Measurements from ENCODE around the gene VPS29.

VPS29 gene

DNA sequence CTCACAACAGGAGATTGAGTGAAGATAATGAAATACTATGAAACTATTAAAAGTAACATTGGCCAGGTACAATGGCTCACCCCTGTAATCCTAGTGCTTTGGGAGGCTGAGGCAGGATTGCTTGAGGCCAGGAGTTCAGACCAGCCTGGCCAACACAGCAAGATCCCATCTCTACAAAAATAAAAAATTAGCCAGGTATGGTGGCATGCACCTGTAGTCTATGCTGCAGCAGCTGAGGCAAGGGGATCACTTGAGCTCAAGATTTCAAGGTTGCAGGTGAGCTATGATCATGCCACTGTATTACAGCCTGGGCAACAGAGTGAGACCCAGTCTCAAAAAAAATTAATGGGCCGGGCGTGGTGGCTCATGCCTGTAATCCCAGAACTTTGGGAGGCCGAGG lies 15.1 kb upstream of the VPS29 start:
- Mint-ChIP-seq H3K4me3 (no peak overlapping the region), H3K27me3 (ENCODE audit: low read depth, poor library complexity) (peaks cover 24% of the 10 kb centered on the region), H3K27ac (no peak overlapping the region), H3K4me1 (no peaks in the 10 kb centered on the region), H3K9me3 (no peaks in the 10 kb centered on the region), H3K36me3 (ENCODE audit: low read depth) (no peaks in the 10 kb centered on the region)
- TF ChIP-seq, protein P1, sequence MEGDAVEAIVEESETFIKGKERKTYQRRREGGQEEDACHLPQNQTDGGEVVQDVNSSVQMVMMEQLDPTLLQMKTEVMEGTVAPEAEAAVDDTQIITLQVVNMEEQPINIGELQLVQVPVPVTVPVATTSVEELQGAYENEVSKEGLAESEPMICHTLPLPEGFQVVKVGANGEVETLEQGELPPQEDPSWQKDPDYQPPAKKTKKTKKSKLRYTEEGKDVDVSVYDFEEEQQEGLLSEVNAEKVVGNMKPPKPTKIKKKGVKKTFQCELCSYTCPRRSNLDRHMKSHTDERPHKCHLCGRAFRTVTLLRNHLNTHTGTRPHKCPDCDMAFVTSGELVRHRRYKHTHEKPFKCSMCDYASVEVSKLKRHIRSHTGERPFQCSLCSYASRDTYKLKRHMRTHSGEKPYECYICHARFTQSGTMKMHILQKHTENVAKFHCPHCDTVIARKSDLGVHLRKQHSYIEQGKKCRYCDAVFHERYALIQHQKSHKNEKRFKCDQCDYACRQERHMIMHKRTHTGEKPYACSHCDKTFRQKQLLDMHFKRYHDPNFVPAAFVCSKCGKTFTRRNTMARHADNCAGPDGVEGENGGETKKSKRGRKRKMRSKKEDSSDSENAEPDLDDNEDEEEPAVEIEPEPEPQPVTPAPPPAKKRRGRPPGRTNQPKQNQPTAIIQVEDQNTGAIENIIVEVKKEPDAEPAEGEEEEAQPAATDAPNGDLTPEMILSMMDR (IDR thresholded peaks at IDR 0.05): no peak
- DNase-seq: no peak

DNA sequence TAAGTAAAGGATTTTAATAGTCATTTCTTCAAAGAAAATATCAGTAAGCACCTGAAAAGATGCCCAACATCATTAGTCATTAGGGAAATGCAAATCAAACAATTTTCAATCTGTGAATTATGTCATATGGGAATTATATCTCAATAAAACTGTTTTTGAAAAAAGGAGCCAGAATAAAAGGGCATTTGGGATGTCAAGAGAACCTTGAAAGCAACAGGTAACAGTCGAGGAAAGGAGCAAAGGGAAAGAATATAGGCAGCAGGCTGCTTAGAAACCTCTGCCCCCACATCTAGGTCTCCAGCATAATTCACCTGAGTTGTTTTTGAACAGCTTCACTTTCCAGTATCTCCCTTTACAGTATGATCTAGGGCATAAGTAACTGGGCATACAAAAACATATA lies 12.5 kb upstream of the VPS29 start:
- TF ChIP-seq, protein P1 (IDR thresholded peaks at IDR 0.05): no peak
- Mint-ChIP-seq H3K27ac (no peak overlapping the region), H3K9me3 (peaks cover 5% of the 10 kb centered on the region), H3K36me3 (ENCODE audit: low read depth) (no peaks in the 10 kb centered on the region), H3K27me3 (ENCODE audit: low read depth, poor library complexity) (peaks cover 31% of the 10 kb centered on the region), H3K4me1 (no peaks in the 10 kb centered on the region), H3K4me3 (no peak overlapping the region)
- no peak for DNase-seq

DNA sequence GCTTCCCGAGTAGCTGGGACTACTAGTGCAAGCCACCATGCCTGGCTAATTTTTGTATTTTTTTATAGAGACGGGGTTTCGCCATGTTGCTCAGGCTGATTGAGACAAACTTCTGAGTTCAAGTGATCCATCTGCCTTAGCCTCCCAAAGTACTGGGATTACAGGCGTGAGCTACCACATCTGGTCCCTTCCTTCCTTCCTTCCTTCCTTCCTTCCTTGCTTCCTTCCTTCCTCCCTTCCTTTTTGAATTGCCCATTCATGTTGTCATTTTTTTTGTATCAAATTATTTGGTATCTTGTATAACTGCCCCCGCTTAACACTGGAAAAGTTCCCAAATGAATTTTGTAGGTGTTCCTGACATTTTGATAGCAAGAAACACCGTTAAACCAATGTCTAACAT lies 11.9 kb upstream of the VPS29 start:
- TF ChIP-seq, protein P1 (IDR thresholded peaks at IDR 0.05): no peak
- Mint-ChIP-seq H3K36me3 (ENCODE audit: low read depth) (no peaks in the 10 kb centered on the region), H3K4me3 (no peak overlapping the region), H3K9me3 (peaks cover 5% of the 10 kb centered on the region), H3K4me1 (no peaks in the 10 kb centered on the region), H3K27ac (no peak overlapping the region), H3K27me3 (ENCODE audit: low read depth, poor library complexity) (peaks cover 35% of the 10 kb centered on the region)
- no peak for DNase-seq

DNA sequence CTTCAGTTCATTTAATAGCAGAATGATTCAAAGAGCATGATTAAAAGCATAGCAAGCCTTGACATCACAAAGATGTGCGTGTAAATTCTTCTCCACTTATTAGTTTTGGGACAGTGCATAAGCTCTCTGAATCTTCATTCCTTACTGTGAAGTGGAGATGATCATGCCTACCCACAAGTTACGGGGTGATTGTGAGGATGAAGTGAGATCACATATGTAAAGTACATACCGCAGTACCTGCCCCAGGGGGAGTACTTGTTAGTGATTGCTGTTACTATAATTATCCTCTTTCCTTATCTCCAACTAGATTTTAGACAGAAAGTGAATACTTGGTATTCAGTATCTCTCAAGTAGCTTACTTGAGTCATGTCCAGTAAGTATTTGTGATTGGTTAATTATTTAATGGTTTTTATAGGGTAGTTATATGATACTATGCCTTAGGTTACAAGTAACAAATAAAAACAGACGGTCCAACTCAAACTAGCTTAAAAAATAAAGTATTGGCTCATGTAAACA lies 6.2 kb upstream of the VPS29 start:
- Mint-ChIP-seq H3K9me3 (peaks cover 5% of the 10 kb centered on the region), H3K4me3 (no peak overlapping the region), H3K27ac (no peak overlapping the region), H3K4me1 (no peaks in the 10 kb centered on the region), H3K27me3 (ENCODE audit: low read depth, poor library complexity) (peaks cover 23% of the 10 kb centered on the region), H3K36me3 (ENCODE audit: low read depth) (no peaks in the 10 kb centered on the region)
- no peak for DNase-seq
- TF ChIP-seq, protein P1 (IDR thresholded peaks at IDR 0.05): no peak

DNA sequence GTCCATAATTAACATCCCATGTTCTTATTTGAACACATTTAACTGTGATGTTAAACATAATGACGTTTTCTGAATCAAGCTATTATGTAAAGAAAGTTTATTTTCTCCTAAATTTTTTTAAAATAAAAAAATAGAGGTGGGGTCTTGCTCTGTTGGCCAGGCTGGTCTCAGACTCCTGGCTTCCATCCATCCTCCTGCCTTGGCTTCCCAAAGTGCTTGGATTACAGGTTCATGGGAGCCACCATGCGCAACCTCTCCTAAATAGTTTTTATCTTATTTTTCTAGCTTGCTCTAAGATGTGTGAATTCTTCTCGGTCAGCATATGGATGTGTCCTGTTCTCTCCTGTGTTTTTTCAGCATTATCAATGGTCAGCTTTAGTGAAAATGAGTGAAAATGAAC lies 3.4 kb upstream of the VPS29 start:
- no peak overlapping the region for H3K27ac Mint-ChIP-seq
- H3K27me3 Mint-ChIP-seq (ENCODE audit: low read depth, poor library complexity): peaks cover 19% of the 10 kb centered on the region
- H3K4me1 Mint-ChIP-seq: peaks cover 21% of the 10 kb centered on the region
- no peak for DNase-seq
- H3K9me3 Mint-ChIP-seq: peaks cover 11% of the 10 kb centered on the region
- TF ChIP-seq, protein P1 (IDR thresholded peaks at IDR 0.05): no peak
- peaks cover 8% of the 10 kb centered on the region for H3K36me3 Mint-ChIP-seq (ENCODE audit: low read depth)
- H3K4me3 Mint-ChIP-seq: no peak overlapping the region

DNA sequence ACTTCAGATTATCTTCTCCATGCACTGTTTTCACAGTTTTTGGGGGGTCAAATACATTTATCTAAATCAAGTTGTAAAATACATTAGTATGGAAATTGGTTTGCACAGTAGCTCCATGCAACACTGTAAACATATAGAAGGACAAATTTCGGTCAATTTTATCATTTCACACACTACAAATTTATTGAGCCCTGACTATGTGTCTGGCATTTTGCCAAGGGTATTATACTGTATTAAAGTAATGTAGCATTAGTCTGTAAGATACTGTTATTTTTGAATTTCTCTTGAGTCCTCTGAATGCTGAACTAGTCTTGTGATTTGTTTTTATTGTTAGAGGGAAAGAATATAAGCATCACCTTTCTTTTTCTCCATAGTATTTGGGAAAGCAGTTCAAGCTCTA lies 1.5 kb upstream of the VPS29 start:
- TF ChIP-seq, protein P1 (IDR thresholded peaks at IDR 0.05): no peak
- Mint-ChIP-seq H3K27ac (no peak overlapping the region), H3K36me3 (ENCODE audit: low read depth) (peaks cover 13% of the 10 kb centered on the region), H3K4me1 (peaks cover 35% of the 10 kb centered on the region), H3K9me3 (peaks cover 11% of the 10 kb centered on the region), H3K4me3 (no peak overlapping the region), H3K27me3 (ENCODE audit: low read depth, poor library complexity) (peaks cover 7% of the 10 kb centered on the region)
- DNase-seq: no peak

Measured in nephron progenitor cell (in vitro differentiated cells).